NCI-H1417 treated with DMSO at 0.1 percent for 48 hours (cell line): ENCODE measurements around the gene IGHMBP2.

ENCODE experiments used
- DNase-seq: peaks from one replicate; lab custom pipeline; 2025; lab: John Stamatoyannopoulos, UW

Gene IGHMBP2

DNA sequence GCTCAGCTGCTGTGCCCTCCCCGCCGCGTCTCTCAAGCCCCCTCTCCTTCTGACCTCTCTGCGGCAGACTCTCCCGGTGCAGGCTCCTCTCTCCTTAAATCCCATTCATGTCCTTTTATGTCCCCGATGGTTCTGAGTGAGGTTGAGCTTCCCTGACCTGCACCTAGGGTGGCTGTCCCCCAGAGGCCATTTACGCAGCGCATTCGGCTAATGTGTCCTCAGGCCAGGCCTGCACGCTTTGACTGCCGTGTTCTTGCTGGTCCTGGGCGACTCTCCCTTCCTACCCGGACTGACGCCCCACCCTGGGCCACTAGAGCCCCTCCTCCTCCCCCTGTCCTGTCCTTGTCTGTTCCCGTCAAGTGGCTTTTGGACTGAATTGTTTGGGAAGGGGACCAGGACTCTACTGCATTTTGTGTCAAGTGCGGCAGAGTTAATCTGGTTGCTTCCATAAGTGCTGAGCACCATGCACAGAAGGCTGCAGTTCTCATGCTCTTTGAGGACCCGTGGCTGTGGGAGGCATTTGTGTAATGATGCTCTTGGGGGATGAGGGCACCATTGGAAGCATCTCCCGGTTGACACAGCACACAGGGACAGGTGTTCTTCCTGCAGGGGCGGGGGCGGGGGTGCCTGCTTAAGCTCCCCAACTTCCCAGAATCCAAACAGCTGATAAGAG lies 37.1 kb downstream of the IGHMBP2 start:
- no peak for DNase-seq

DNA sequence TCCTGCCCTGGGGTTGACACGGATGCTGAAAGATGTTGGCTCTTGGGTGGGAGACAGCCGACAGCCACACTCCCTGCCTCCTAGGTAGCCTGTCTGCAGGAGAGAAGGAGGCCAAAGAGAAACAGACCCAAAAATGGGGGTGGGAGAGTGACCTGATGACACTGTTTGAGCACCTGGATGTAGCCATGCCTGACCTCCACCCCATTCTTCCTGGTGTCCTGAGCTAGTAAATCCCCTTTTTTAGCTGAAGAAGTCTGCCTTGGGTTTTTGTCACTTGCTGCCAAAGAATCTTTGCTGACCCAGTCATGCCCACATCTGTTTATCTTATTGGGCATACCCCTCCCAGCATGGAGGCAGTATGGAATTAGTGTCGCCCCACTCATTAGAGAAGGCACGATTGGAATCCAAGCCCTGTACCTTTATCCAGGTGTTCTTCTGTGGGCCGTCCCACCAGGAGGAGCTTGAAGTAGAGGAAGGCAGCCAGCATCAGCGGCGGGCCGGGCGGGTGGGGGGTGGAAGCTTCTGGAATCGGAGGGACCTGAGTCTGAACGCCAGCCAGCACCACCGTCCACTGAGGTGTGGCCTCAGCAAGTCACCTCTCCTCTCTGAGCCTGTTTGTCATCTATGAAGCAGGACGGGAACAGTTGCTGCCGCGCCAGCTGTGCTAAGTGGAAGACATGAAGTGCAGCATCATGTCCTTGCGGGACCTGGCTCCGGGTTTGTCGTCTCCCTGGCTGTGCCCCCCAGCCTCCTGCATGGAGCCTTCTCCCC lies 37.8 kb downstream of the IGHMBP2 start:
- no peak for DNase-seq

DNA sequence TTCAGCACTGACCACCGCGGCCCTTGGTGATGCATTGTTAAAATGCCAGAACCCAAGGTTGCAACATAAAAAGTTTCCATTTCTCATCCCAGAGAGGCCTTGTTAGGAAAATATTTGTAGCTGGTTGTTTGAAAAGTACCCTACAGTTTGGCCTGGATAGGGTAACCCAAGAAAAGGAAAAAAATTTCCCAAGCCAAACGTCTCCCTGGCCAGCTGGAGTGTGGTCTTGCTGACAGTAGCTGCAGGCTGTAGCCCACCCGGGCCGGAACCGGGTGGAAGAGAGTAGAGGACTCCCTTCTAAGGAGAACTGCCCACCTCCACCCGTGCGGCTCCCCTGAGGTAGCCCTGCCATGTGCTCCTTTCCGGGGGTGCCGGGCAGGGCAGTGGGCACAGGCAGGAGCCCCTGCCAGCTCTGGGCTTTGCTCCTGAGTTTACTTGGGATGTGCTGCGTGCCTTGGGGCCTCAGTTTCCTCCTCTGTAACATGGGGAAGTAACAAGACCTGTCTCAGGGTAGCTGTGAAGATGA lies 38.5 kb downstream of the IGHMBP2 start:
- no peak for DNase-seq

DNA sequence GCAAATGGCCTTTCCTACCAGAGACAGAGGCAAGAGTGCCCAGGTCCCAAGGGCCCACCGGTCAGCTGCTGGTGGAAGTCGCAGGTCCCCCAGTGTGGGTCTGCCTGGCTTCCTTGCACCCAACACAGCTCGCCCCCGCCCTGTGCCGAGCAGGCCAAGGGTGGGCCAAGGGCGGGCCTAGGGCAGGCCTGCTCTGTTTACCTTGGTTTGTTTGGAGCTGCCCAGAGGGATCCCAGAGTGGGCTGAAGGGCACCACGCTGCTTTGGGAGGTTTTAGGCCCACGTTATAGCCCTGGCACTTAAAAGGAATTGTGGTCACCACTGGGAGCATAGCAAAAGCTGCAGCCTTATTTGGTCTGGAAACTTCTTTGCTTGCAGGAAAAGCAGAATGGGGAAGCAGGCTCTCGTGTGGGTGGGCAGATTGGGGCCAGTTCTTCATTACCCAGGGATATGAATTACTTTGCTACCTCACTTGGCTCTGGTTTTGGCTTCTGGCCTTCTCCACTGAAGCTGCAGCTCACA lies 39.1 kb downstream of the IGHMBP2 start:
- no peak for DNase-seq

DNA sequence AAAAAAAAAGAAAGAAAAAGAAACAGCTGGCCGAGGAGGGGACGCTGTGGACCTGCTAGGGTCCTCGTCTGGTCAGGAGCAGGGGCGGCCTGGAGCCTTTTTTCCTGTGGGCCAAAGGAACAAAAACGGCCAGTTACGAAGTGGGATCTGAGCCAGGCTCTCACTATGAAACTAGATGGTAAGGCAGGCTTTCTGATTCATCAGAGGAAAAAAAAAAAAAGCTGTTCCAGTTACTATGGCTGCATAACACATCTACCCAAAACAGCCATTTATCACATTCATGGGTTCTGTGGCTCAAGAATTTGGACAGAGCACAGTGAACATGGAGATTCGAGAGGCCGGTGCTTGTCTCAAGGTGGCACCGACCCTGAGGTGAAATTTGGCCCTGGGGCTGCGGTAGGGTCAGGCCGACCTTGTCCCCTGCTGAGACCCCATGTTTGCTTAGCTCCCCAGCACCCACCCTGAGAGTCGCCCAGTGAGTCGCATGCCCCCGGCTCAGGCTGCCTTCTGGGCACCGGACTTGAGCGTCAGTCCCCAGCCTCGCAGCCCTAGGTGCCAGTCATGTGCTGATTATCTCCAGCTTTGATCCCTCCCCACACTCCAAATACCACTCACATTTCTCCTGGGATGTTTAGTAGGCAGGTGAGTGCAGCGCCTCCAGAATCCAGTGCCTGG lies 42.9 kb downstream of the IGHMBP2 start:
- DNase-seq: no peak

DNA sequence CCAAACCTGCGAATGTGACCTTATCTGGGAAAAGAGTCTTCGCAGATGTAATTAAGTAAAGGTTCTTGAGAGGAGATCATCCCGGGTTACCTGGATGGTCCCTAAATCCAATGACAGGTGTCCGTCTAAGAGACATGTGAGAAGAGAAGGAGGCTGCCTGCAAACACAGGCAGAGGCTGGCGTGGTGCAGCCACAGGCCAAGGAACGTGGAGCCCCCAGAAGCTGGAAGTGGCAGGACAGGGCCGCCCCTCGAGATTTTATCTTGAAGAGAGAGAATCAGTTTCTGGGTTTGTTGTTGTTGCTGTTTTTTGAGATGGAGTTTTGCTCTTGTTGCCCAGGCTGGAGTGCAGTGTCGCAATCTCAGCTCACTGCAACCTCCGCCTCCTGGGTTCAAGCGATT lies 43.5 kb downstream of the IGHMBP2 start:
- DNase-seq: no peak

DNA sequence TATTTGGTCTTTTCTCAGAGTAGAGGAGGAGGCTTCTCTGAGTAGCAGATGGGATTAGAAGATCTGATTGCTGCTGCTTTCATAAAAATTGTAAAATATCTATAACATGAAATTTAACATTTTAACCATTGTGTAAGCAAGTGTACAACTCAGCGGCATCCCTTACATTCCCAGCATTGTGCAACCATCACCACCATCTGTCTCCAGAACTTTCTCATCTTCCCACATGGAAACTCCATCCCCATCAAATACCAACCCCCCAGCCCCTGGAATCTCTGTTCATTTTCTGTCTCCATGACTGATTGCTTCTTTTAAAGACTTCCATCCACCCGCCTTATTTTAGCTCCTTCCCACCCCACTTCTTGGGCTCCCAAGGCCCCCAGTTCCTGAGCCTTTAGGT lies 44.8 kb downstream of the IGHMBP2 start:
- no peak for DNase-seq

DNA sequence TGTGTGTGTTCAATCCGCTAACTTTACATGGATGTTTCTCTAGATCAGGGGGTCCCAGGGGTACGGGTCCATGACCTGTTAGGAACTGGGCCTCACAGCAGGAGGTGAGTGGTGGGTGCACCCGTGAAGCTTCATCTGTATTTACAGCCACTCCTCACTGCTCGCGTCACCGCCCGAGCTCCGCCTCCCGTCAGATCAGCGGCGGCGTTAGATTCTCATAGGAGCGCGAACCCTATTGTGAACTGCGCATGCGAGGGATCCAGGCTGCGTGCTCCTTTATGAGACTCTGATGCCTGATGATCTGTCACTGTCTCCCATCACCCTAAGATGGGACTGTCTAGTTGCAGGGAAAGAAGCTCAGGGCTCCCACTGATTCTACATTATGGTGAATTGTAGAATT lies 45.2 kb downstream of the IGHMBP2 start:
- no peak for DNase-seq

DNA sequence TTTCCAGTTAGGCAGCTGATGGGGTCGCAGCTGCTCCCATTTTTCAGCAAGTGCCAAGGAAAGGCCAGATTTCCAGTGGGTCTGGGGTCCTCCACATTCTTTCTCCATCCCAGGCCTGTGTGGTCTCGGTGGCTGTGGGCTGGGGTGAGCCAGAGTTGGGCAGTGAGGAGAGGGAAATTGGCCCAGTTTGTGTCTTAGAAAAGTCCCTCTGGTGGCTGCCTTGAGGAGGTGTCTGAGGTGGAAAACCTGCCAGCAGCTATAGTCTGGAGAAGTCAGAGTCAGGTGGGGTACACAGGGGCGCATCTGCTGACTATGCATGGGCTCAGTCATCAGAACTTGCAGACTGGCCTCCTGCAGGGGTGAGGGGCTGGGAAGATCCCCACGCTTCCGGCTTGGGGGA lies 46.6 kb downstream of the IGHMBP2 start:
- no peak for DNase-seq

DNA sequence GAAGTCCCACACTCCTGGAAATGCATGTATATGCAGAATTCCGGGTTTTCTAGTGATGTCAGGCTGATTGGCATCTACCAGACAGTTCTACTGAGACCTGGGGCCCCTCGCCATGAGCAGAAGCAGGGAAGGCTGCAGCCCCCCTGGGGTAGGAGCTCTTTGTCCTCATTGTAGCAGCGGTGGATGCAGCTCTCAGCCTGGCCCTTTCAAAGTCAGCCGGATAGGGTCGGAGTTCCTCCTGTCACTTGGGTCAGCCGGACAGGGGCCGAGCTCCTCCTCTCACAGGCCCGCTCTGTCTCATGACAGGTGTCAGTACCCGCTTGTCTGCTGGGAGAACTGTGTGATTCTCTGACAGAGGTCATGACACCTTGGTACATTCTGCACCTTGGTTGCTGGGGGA lies 47.1 kb downstream of the IGHMBP2 start:
- no peak for DNase-seq

DNA sequence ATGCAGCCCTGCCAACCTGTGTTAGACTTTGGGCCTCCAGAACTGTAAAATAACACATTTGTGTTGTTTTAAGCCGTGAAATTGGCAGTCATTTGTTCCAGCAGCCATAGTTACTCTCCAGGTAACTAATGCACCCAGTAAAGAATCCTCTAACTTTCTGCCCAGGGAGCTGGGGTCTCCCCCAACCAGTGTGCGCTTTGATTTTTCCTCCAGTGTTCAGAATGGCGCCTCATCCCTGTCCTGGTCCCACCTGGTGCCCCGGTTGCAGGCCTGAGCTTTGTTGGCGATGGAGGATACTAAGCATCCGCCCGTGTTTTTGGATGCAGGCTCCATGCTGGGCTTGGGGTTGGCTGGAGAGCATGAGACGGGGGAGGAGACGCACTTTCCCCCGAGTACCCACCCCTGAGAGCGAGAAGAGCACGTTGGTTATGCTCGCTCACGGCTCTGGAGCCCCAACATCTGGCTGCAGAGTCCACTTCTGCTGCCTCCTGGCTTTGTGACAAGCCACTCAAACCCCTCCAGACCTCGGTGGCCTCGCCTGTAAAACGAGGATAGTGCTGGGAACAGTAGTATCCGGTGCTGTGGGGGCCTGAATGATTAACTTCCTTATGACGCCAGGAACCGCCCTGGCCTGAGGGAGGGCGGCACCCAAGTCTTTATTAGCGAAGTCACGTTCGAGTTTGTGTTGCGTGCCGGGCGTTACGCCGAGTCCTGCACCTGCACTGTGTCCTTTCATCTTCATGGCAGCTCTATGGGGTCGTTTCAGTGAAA lies 51.3 kb downstream of the IGHMBP2 start:
- DNase-seq: no peak

DNA sequence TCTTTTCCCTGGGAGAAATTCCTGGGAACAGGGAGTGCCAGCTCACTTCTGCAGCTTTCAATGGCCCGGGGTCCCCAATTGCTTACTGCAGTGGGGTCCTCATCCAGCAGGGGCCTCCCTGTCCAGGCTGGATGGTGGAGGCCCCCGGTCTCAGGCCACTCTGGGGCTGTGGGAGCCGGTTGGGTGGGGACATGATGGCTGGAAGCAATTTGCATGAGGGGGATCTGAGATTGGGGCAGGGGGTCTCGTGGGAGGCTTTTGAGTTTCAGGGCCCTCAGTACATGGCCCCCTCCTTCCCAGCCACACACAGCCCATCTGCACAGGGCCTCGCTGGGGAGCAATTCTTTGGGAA lies 51.9 kb downstream of the IGHMBP2 start:
- no peak for DNase-seq

DNA sequence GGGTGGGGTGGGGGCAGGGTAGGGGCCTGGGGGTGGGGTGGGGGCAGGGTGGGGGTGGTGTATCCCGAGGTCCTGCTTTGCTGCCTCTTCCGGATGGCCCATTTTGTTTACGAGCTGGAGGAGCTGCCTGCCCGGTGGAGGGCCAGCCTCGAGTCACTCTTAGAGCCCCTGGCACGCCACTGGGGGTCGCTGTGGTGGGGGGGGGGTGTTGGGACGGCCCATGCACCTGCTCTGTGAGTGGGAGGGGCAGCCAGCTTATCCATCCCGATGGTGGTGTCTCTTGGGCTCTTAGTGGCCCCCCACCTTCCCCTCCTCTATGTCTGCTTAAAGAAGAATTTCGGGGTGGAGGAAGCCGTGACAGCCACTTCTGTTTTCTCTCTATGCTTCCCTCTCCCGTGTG lies 52.5 kb downstream of the IGHMBP2 start:
- no peak for DNase-seq

DNA sequence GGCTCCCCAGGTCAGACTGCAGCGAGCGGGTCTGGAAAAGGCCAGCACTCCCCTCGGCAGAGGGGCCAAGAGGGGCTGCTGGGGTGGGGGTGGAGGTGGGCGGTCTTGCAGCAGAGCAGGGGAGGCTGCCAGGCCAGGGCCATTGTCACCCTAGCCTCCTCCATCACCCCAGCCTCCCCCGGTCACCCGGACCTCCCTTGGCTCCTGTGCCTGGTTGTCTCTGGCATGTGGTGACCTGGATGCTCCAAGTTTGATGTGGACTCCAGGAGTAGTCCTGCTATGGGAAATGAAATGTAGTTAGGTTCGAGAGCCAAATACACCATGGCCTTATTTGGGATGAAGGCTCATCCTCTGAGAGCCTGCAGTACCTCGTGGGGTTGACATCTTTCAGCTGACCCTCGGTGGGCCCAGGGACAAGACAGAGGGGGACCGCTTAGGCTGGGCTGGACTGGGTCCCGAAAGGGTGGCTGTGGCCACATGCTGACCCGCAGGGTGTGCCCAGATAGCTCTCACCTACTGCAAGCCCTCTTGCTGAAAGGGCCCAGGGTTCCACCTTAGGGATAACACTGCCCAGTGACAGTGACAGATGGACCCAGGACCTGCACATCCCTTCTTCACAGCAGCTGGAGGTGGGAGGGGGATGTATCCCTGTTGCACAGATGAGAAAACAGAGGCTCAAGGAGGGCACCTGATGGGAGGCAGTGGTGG lies 53.0 kb downstream of the IGHMBP2 start:
- no peak for DNase-seq

DNA sequence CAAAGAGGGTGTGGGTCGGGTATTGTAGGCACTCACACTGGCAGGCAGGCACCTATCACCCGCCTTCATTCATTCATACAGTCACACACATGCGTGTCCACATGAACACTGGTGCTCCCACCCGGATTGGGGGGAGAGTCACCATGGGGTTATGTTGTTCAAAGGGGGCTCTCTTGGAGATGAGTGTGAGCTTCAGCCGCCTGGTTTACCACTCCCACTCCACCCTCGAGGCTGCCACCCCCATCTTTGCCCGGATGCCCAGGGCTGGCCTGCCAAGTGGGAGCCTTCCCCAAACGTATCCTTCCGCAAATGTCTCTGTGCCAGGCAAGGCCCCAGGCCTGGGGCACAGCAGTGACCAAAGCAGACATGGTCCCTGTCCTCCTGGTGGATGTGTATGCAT lies 54.5 kb downstream of the IGHMBP2 start:
- DNase-seq: no peak

DNA sequence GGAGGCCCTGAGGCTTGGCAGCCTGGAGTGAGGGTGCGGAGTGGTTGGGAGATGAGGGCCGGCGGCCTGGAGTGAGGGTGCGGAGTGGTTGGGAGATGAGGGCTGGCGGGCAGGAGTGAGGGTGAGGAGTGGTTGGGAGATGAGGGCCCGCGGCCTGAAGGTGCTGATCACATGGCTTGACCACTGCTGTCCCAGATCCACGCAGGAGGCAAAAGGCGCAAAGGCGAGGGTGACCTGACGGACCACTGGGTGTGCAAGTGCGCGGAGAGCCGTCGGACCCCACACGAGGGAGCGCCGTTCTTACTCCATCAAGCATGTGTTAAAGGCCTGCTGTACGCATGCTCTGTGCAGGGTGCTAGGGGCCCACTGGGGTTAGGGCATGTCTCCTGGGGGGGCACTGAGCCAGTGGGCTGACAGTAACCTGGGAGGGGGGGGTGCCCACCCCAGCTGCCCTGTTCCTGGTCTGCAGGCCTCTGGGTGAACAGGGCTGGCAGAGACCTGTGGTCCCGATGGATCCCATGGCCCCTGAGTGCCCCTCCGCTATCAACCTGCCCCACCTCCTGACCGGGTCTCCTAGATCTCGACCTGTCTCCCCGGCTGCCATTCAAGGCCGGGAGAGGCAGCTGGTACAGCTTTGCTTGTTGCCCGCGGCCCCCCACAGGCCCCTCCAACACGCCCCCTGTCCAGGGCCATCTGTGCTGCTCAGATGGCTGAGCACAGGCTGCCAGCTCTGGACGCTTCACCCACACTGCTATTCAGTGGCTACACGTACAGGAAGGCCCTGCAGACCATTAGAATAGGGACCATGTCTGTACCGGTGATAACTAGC lies 56.0 kb downstream of the IGHMBP2 start:
- DNase-seq: no peak

DNA sequence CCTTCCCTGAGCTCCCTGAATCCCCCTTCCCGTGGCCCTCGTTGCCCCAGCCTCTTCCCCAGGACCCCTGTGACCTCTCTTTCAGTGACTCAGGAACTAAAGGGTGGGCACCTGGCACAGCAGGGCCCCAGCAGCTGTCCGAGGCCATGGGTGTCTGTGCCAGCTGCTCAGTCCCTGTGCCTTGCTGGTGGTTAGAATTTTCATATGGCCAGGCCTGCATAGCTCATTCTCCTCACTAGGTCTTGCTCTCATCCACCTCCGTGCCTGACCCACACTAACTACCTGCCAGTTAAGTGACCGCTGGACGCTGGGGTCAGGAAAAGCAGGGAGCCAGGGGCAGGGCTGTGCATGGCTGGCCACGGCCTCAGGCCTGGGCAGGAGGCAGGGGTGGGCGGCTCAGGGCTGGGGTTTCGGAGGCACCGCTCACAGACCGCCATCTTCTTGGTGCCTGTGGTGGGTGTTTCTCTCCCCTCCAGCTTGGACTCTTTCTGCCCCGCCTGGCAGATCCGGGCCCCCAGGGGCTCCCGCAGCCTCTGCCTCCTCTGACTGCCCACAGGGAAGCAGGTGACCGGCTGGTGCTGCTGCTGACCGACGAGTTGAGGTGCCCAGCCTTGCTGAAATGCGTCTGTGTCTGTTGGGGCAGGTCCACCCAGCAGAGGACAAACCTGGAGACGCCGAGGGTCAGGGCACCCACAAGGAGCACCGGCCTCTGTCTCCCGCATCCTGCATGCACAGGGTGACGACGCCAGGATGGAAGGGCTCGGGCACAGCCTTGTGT lies 56.8 kb downstream of the IGHMBP2 start:
- no peak for DNase-seq

DNA sequence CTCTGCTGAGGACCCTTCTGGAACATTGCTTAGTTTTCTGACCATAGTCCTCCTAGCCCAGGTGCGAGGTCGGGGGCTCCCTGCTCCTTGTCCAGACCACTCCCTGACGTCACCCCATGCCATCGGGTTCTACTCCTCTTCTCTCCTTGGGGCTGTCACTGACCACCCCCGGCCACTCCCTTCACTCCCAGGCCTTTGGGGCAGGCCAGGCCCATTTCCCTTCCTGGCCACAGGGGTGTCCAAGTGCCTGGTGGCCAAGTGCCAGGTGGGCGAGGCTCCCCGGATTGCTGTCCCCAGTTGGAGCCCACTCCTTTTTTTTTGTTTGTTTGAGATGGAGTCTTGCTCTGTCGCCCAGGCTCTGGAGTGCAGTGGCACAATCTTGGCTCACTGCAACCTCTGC lies 57.6 kb downstream of the IGHMBP2 start:
- no peak for DNase-seq

DNA sequence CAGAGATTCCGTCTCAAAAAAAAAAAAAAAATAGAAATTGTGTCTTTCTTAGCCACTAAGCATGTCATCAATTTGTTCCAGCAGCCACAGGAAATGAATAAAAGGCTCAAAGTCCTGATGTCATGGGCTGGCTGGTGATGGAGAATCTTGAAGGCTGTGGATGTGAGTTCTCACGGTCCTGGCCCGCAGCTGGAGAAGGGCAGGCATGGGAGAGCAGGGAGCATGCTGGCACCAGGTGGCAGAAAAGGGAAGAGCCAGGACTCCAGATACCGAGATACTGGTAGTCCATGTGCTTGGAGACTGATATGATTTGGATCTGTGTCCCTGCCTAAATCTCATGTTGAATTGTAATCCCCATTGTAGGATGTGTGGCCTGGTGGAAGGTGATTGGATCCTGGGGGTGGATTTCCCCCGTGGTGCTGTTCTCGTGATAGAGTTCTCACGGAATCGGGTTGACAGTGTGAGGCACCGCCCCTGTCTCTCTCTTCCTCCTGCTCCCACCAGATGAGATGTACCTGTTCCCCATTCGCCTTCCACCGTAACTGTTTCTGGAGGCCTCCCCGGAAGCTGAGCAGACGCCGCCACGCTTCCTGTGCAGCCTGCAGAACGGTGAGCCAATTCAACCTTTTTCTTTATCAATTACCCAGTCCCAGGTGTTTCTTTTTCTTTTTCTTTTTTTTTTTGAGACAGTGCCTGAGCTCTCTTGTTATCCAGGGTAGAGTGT lies 59.0 kb downstream of the IGHMBP2 start:
- DNase-seq: no peak
